GM19238 (cell line): Measurements from ENCODE around the gene NFIB.

Source experiments
- DNase-seq: peaks from one replicate; pipeline ENCODE4 v3.0.0; 2011; ENCODE audit warnings: low spot score; ENCODE audit not compliant: insufficient read length

The NFIB gene

DNA sequence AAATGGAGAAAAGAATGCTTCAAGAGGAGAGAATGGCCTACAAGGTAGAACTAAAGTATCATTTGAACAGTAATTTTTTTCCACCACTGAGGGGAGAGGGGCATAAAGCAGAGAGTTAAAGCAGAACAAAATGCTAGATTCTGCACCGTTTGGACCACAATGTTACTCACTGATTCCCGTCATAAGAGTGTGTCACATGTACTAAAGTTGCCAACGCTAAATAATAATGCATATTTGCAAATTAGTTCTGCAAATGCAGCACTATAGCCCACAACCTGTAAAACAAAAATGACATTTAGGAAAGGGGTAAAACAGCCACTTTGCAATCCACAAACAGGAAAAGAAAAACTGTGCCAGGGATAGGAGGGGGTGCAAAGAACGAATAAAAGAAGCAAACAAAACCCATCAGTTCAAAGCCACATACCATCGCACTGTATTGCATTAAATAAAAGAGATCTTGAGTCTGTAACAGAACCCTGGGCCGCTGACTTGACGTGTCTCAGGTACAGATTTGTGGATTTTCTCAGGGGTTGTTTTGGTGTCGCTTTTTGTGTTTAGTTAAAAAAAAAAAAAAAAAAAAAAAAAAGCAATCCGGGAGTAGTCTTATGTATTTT lies 7.7 kb upstream of the NFIB start:
- no peak for DNase-seq

DNA sequence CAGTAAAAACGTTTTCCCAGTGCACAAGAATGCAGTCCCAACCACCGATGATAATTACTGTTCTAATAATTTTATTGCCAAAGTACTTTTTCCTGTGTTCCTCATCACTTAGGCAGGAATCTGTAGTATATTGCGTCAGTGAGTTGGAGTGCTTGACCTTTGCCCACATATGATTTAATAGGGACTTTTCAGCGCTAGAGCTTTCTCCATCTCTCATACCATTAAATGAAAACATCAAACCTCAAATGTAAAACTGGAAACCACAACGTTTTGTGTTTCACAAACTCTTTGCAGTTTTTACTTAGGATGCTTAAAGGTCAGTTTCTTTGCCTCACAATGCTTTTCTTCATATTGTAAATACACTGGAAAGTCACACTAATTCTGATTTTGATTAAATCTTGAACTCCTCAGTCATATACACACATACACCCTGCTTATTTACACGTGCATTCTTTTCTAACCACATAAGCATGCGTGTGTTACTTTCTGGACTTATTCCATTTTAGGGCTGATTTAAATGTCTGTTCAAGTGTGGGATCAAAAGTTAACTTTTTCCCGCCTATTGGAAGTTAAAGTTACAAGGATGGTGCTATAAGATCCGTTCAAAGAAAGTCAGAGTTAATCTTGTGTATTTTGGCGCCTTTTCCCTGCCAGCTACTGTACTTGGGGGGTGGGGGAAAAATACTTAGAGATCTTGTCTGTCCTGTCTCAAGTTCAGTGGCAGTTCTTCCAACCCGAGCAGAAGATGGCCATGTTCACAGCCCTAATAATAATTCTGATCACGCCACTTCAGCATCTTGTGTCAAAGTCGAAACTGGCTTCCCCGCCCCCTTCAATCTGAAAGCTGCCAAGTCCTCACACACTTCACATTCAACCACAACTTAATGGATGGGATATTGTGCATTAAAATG lies 6.6 kb upstream of the NFIB start:
- no peak for DNase-seq

- DNase-seq: no peak
These were observed 5.1 kb upstream of the NFIB start for GRCh38 chr9:14318934-14319580.

DNA sequence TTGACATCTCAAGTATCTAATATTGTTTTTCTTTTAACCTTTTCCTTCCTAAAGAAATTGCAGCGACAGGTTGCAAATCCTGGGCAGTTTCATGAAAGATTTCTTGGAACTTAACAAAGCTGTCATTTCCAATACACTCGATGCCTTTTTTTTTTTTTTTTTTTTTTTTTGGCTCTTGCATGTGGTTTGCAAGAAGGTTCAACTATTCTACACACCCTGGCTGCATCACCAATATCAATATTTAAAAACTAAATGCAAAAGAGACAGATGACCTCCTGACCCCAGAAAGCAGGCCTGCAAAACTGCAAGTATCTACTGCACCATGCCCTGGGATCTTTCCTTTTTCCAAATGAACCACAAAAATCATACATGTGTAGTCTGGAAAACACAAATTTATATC lies 4.4 kb upstream of the NFIB start:
- DNase-seq: no peak

DNA sequence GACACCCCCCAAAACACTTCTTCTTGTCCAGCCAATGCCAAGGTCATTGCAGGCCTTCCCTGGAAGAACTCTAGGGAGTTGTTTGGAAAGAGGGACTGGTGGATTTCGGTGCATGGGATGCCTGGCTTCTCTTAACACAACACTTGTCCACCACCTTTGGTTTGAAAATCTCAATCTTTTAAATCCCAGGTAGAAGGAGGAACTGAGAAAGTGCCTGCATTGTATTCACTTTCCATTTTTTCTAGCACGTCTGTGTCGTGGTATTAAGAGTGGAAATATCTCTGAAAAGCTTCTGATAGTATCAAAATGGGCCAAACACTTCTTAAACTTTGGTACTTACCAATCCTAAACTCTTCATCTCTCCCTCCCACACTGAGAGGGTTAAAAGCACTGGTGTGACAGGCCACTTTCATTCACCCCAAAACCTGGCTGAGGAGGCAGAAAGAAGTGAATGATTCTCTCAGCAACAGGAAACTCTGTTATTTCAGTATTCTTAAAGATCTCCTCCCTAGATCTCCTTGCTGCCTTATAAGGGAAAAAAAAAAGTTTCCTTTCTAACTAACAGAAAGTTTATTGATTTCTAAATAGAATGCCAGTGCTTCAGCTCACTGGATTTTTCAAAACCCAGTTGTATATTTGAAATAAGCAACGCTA lies 3.9 kb upstream of the NFIB start:
- DNase-seq: no peak

DNA sequence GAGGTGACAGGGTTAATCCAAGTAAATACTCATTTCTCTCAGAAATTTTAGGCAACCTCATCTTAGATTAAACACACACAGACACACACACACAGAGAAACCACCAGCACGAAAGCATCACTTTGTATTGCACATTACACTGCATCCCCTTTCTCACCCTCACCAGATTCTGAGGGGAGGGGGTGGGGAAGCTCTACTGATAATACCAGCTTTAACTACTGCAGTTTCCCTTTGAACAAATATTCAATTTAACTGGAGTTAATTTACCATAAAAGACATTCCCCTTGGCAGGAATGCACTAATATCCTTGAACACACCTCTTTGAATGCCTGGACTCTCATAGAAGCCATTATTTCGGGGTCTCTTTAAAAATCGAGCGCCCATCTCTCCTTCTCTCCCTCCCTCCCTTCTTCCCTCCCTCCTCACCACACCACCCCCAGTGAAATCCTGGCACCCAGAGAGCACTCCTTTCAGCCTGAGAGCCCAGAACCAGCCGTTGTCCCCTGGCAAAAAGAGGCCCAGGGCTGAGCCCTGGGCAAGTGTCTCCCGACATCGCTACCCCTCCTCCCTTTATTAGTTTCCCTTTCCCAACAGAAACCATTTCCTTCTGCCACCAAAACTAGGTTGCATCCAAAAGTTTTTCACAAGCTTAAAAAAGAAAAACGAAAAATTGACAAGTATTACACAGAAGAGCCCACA lies 2.8 kb upstream of the NFIB start:
- no peak for DNase-seq

GRCh38 chr9:14315875-14316601 lies 2.1 kb upstream of the NFIB start:
- no peak for DNase-seq

DNA sequence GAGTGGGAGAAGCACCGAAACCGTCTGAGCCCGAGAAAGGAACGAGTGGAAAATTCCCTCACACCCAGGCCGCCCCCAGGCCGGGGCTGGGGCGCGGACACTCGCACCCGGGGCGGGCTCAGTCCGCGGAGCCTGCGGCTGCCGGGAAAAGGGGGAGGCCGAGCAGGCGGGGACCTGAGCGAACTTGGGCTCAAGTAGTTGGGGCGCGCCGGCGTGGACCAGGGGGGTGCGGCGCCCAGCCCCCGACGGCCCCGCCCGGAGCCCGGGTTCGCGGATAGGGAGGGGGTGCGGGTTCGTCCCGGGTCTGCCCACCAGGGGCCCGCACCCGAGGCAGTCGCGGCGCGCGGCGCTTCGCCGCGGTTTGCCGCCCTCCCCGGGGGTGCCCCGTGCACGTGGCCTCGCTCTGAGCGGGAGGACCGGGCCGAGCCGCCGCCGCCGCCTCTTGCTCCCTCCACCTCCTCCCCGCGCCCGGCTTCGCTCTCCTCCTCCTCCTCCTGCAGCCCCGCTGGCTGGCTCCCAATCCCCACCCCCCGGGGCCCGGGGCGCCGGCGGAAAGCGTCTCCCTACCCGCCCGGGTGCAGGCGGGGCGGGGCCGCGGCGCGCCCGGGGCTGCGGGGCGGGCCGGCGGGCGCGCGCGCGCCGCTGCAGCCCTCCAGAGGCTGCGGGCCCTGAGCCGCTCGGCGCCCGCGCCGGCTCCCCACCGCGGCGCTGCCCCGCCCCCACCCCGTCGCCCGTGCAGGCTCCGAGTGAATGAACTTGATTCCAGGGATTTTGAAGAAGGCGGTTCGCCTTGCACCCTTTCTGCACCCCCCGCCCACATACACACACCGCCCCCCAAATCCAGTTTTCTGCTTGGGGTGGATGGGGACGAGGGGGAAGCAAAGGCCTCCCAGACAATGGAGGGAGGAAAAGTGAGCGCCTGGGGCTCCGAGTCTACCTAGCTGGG lies 1.3 kb upstream of the NFIB start:
- peak; percentile 35 for DNase-seq

GRCh38 chr9:14314424-14314928 lies 535 bp upstream of the NFIB start:
- DNase-seq: no peak

DNA sequence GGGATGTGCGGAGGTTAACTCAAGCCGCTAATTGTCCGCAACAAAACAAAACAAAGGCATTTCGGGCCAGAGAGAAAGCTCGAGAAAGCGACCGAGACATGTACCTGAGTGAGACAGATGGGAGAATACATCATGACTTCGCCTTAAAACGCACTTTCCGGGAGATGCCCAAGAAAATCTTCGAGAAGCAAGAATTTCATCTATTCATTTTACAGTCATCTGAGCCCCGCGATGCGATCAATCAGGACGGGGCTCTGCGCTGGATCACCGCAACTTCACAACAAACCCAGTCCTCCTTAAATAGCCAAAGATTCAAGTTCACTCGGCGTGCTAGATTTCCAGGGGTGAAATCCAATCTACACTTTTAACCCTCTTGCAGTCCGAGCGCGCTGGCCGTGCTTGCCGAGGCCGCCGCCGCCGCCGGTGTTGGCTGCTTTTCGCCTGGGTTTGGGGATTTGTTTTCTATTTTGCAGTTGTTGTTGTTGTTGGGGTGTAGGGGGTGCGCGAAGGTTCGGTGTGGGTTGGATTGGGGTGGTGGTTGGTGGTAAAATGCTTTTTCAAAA lies 482 bp downstream of the NFIB start:
- DNase-seq: no peak

GRCh38 chr9:14312719-14313377 lies 1.1 kb downstream of the NFIB start:
- DNase-seq: no peak

GRCh38 chr9:14311956-14312685 lies 1.8 kb downstream of the NFIB start:
- no peak for DNase-seq

DNA sequence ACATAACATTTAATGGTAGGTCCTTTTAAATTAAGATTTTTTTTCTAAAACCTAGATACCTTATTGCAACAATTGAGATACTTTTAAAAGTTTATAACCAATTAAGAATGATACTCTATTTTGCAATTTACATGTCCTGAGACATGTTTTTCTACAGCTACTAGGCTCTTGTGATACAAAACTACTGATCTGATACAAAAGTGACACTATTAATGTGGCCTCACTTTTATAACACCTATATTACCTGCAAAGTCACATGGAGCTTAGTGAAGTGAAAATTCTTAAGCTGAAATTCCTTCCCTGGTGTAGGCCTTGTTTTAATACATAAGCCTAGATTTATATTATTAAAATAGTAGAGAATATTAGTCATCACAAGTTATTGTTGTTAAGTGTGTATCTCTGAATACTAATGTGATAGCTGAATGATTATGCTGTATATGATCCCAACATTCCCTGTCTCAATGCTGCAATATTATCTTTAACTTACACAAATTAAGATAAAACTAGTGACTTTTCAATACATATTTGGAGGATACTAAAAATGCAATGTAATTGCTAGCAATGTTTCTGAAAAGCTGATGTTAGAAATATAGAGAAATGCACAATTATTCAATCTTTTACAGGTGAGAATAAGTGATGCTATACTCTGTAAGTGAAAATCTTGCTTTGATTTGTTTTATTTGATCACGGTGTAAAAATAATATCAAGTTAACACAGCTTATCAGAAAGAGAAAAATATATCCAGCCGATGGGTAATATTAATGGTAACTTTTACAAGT lies 2.6 kb downstream of the NFIB start:
- no peak for DNase-seq

DNA sequence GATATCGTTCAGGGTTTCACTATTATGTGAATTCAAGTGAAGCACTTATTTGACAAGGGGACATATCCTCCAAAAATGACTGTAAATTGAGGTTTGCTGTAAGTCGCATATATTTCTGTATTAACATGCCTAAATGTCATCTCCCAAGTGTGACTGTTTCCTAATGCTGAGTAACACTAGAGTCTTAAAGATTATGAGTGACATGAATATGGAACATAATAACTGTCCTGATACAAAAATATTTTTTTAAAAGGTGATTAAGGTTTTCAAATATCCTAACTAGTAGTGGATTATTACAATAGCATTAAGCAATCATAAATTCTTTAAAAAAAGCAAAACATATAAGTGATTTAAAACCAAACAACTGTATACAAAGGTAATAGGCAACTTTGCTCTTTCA lies 3.6 kb downstream of the NFIB start:
- no peak for DNase-seq

GRCh38 chr9:14309403-14309802 lies 4.5 kb downstream of the NFIB start:
- DNase-seq: no peak

DNA sequence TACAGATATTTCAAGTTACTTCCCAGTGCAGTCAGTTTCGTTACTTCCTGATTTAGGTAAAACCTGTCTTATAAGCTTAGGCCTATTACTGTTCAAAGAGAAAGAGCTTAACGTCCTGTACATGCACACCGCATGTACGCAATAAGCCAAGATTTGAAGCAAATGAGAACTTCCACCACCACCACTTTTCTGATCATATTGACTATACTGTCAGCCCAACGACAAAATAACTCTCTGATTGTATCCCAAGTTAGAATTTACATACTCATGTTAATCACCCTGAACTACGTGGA lies 5.1 kb downstream of the NFIB start:
- DNase-seq: no peak
